HL-60 (cell line): ENCODE measurements around the gene NELFA.

Experiments used
- POLR2AphosphoS5 ChIP-seq: IDR thresholded peaks from 2 replicates; pipeline ENCODE4 v1.6.1; 2012; ENCODE audit warnings: low read depth
- SPI1 ChIP-seq: IDR thresholded peaks from 2 replicates; pipeline ENCODE4 v1.6.1; 2012; ENCODE audit warnings: low read depth, mild to moderate bottlenecking, borderline replicate concordance
- TF ChIP-seq, protein P1 (sequence below): IDR thresholded peaks from one replicate; pipeline ENCODE4 v1.5.1; 2011; ENCODE audit warnings: low read length, control low read depth, inconsistent platforms; ENCODE audit not compliant: insufficient read depth
- TF ChIP-seq, protein P2 (sequence below): IDR thresholded peaks from 2 replicates; pipeline ENCODE4 v1.6.1; 2012; ENCODE audit warnings: low read depth; ENCODE audit not compliant: insufficient replicate concordance

DNA sequence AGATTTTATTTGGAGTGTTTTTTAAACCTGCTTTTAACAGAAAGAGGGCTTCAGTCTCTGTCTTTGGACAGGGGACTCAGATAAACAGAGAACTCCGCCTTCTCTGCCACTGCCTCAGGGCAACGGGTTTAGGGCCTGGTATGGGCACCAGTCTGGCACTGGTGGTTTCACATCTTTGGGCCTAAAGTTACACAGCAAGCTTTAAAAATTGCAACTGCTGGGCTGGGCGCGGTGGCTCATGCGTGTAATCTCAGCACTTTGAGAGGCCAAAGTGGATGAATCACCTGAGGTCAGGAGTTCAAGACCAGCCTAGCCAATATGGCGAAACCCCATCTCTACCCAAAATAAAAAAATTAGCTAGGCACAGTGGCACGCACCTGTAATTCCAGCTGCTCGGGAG lies 40.1 kb upstream of the NELFA start:
- TF ChIP-seq, protein P1, sequence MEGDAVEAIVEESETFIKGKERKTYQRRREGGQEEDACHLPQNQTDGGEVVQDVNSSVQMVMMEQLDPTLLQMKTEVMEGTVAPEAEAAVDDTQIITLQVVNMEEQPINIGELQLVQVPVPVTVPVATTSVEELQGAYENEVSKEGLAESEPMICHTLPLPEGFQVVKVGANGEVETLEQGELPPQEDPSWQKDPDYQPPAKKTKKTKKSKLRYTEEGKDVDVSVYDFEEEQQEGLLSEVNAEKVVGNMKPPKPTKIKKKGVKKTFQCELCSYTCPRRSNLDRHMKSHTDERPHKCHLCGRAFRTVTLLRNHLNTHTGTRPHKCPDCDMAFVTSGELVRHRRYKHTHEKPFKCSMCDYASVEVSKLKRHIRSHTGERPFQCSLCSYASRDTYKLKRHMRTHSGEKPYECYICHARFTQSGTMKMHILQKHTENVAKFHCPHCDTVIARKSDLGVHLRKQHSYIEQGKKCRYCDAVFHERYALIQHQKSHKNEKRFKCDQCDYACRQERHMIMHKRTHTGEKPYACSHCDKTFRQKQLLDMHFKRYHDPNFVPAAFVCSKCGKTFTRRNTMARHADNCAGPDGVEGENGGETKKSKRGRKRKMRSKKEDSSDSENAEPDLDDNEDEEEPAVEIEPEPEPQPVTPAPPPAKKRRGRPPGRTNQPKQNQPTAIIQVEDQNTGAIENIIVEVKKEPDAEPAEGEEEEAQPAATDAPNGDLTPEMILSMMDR = no peak
- no peak for TF ChIP-seq SPI1
- TF ChIP-seq, protein P2, sequence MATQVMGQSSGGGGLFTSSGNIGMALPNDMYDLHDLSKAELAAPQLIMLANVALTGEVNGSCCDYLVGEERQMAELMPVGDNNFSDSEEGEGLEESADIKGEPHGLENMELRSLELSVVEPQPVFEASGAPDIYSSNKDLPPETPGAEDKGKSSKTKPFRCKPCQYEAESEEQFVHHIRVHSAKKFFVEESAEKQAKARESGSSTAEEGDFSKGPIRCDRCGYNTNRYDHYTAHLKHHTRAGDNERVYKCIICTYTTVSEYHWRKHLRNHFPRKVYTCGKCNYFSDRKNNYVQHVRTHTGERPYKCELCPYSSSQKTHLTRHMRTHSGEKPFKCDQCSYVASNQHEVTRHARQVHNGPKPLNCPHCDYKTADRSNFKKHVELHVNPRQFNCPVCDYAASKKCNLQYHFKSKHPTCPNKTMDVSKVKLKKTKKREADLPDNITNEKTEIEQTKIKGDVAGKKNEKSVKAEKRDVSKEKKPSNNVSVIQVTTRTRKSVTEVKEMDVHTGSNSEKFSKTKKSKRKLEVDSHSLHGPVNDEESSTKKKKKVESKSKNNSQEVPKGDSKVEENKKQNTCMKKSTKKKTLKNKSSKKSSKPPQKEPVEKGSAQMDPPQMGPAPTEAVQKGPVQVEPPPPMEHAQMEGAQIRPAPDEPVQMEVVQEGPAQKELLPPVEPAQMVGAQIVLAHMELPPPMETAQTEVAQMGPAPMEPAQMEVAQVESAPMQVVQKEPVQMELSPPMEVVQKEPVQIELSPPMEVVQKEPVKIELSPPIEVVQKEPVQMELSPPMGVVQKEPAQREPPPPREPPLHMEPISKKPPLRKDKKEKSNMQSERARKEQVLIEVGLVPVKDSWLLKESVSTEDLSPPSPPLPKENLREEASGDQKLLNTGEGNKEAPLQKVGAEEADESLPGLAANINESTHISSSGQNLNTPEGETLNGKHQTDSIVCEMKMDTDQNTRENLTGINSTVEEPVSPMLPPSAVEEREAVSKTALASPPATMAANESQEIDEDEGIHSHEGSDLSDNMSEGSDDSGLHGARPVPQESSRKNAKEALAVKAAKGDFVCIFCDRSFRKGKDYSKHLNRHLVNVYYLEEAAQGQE = no peak
- TF ChIP-seq POLR2AphosphoS5 = no peak
